WTC11 (cell line): Measurements from ENCODE around the gene AUP1. TPM values are rescaled to one million over a fixed set of nuclear protein-coding genes. Genes with fewer than 3 reads are reported as not detected.

Source experiments
- ATAC-seq: fragments of 200-7000 bp; cut with Tn5 transposase; 2 replicates; pipeline ENCODE4 v1.10.0; 2021; ENCODE audit warnings: mild to moderate bottlenecking, moderate library complexity
- CTCF ChIA-PET: fragments of 300-600 bp; sonication (Branson Sonifier 250); formaldehyde crosslinking; loops from one replicate; lab custom pipeline; 2021; ENCODE audit warnings: antibody characterized with exemption; lab: Charles Lee
- POLR2A ChIA-PET: fragments of 350-600 bp; sonication (Branson Sonifier 250); formaldehyde crosslinking; loops from one replicate; lab custom pipeline; 2021; ENCODE audit warnings: antibody characterized with exemption; lab: Charles Lee
- DNase-seq: peaks from one replicate; pipeline ENCODE4 v3.0.0; 2021; ENCODE audit warnings: low spot score
- H3K27ac Mint-ChIP-seq: 2 replicates; pipeline ENCODE4 v1.8.0; 2021; ENCODE audit warnings: mixed read lengths
- H3K27me3 Mint-ChIP-seq: 2 replicates; pipeline ENCODE4 v1.8.0; 2021; ENCODE audit warnings: low read depth, mild to moderate bottlenecking, moderate library complexity, mixed read lengths
- H3K36me3 Mint-ChIP-seq: 2 replicates; pipeline ENCODE4 v1.8.0; 2021; ENCODE audit warnings: mixed read lengths
- H3K4me1 Mint-ChIP-seq: 2 replicates; pipeline ENCODE4 v1.8.0; 2022; ENCODE audit warnings: mixed read lengths
- H3K4me3 Mint-ChIP-seq: 2 replicates; pipeline ENCODE4 v1.8.0; 2021; ENCODE audit warnings: mild to moderate bottlenecking, moderate library complexity, mixed read lengths
- H3K9me3 Mint-ChIP-seq: 2 replicates; pipeline ENCODE4 v1.8.0; 2021; ENCODE audit warnings: mixed read lengths
- AR ChIP-seq: fragments of 250-450 bp; sonication (Bioruptor Pico); IDR thresholded peaks from 2 replicates; pipeline ENCODE4 v1.9.0; 2021; ENCODE audit warnings: mild to moderate bottlenecking
- ATF1 ChIP-seq: sonication (generic); formaldehyde crosslinking; IDR thresholded peaks from 2 replicates; pipeline ENCODE4 v1.8.1; 2023; ENCODE audit warnings: mild to moderate bottlenecking, moderate library complexity, missing genetic modification reagents
- CTCF ChIP-seq: fragments of 200-600 bp; IDR thresholded peaks from 2 replicates; pipeline ENCODE4 v1.8.0; 2022; ENCODE audit warnings: antibody characterized with exemption
- ELF4 ChIP-seq: sonication (generic); formaldehyde crosslinking; IDR thresholded peaks from 2 replicates; pipeline ENCODE4 v1.8.1; 2022; ENCODE audit warnings: low read depth, mild to moderate bottlenecking, moderate library complexity, missing genetic modification reagents
- ERG ChIP-seq: fragments of 250-450 bp; sonication (Bioruptor Pico); IDR thresholded peaks from 2 replicates; pipeline ENCODE4 v1.8.0; 2021; ENCODE audit warnings: mild to moderate bottlenecking
- GRHL2 ChIP-seq: fragments of 250-450 bp; sonication (Bioruptor Pico); IDR thresholded peaks from 2 replicates; pipeline ENCODE4 v1.8.0; 2022; ENCODE audit warnings: mild to moderate bottlenecking, moderate library complexity; ENCODE audit not compliant: insufficient replicate concordance, severe bottlenecking
- JAZF1 ChIP-seq: fragments of 250-450 bp; sonication (Bioruptor Pico); IDR thresholded peaks from 2 replicates; pipeline ENCODE4 v1.9.0; 2021; ENCODE audit warnings: moderate library complexity, mild to moderate bottlenecking, inconsistent platforms
- MXD4 ChIP-seq: fragments of 250-450 bp; sonication (Bioruptor Pico); IDR thresholded peaks from 2 replicates; pipeline ENCODE4 v1.8.0; 2021; ENCODE audit warnings: mild to moderate bottlenecking, moderate library complexity, borderline replicate concordance
- NFATC4 ChIP-seq: fragments of 250-450 bp; sonication (Bioruptor Pico); IDR thresholded peaks from 2 replicates; pipeline ENCODE4 v1.9.0; 2021; ENCODE audit warnings: mild to moderate bottlenecking
- NR3C1 ChIP-seq: sonication (generic); formaldehyde crosslinking; conservative IDR thresholded peaks from 2 replicates; pipeline ENCODE4 v1.8.1; 2023; ENCODE audit warnings: low read depth, mild to moderate bottlenecking, missing genetic modification reagents
- PREB ChIP-seq: sonication (generic); formaldehyde crosslinking; IDR thresholded peaks from 2 replicates; pipeline ENCODE4 v1.8.1; 2022; ENCODE audit warnings: mild to moderate bottlenecking, missing genetic modification reagents, moderate library complexity, borderline replicate concordance
- RELA ChIP-seq: sonication (generic); formaldehyde crosslinking; IDR thresholded peaks from 2 replicates; pipeline ENCODE4 v1.8.1; 2022; ENCODE audit warnings: missing genetic modification reagents, mild to moderate bottlenecking, borderline replicate concordance
- TP53 ChIP-seq: sonication (generic); formaldehyde crosslinking; IDR thresholded peaks from 2 replicates; pipeline ENCODE4 v1.8.1; 2023; ENCODE audit warnings: mild to moderate bottlenecking, missing genetic modification reagents
- USF1 ChIP-seq: sonication (generic); formaldehyde crosslinking; IDR thresholded peaks from 2 replicates; pipeline ENCODE4 v1.8.0; 2022; ENCODE audit warnings: mild to moderate bottlenecking, missing genetic modification reagents
- ZBTB21 ChIP-seq: sonication (generic); formaldehyde crosslinking; IDR thresholded peaks from 2 replicates; pipeline ENCODE4 v1.8.1; 2023; ENCODE audit warnings: mild to moderate bottlenecking, missing genetic modification reagents, borderline replicate concordance
- ZNF219 ChIP-seq: sonication (generic); formaldehyde crosslinking; IDR thresholded peaks from 2 replicates; pipeline ENCODE4 v1.8.0; 2023; ENCODE audit warnings: missing genetic modification reagents, mild to moderate bottlenecking, borderline replicate concordance
- ZNF317 ChIP-seq: sonication (generic); formaldehyde crosslinking; IDR thresholded peaks from 2 replicates; pipeline ENCODE4 v1.8.1; 2023; ENCODE audit warnings: low read depth, mild to moderate bottlenecking, moderate library complexity, missing genetic modification reagents, borderline replicate concordance
- ZNF423 ChIP-seq: fragments of 250-450 bp; sonication (Bioruptor Pico); IDR thresholded peaks from 2 replicates; pipeline ENCODE4 v2.1.2; 2022; ENCODE audit warnings: mild to moderate bottlenecking, moderate library complexity
- ZSCAN18 ChIP-seq: fragments of 250-450 bp; sonication (Bioruptor Pico); IDR thresholded peaks from 2 replicates; pipeline ENCODE4 v2.1.2; 2022; ENCODE audit warnings: mild to moderate bottlenecking, moderate library complexity
- total RNA-seq: library from RNA; stranded (reverse); gene quantifications from 3 replicates; pipeline ENCODE4 v1.2.3, GENCODE V29; 2021

AUP1 gene
- total RNA-seq, 1 experiment from 2014 or later: 84.9 TPM

GRCh38 chr2:74560591-74560990 lies 31.1 kb upstream of the AUP1 start (continued):
- TF ChIP-seq USF1 (no peak), ZSCAN18 (CRISPR knock-in tag) (no peak), JAZF1 (no peak), RELA (no peak), GRHL2 (CRISPR knock-in tag) (no peak), ZNF219 (no peak), PREB (no peak), ZNF423 (CRISPR knock-in tag) (no peak), ERG (no peak), ZNF317 (no peak)
- TF ChIP-seq, all 79 proteins: peak for 0

GRCh38 chr2:74559912-74560311 lies 30.4 kb upstream of the AUP1 start:
- H3K36me3 Mint-ChIP-seq: no peaks in the 10 kb centered on the region
- H3K4me3 Mint-ChIP-seq: no peak overlapping the region
- H3K27me3 Mint-ChIP-seq: peaks cover 66% of the 10 kb centered on the region
- TF ChIP-seq CTCF: no peak
- no peak for TF ChIP-seq ZNF423 (CRISPR knock-in tag)
- no peak for TF ChIP-seq USF1
- no peak for TF ChIP-seq ATF1 (CRISPR knock-in tag)
- no peak for TF ChIP-seq AR (CRISPR knock-in tag)
- no peak for TF ChIP-seq NR3C1
- TF ChIP-seq MXD4 (CRISPR knock-in tag): no peak
- TF ChIP-seq ELF4 (CRISPR knock-in tag): no peak
- no peak for TF ChIP-seq ZBTB21 (CRISPR knock-in tag)
- no peak for TF ChIP-seq RELA
- no peak for TF ChIP-seq NFATC4 (CRISPR knock-in tag)
- no peak for TF ChIP-seq TP53
- TF ChIP-seq, all 79 proteins: peak for 0
- DNase-seq (peak; percentile 28), ATAC-seq (peak; percentile 71)
- POLR2A ChIA-PET: interaction anchor here (0.6 kb wide), 1 partner anchor 20 kb away, joined by 3 read pairs; no protein-coding TSS in a partner anchor
- Mint-ChIP-seq H3K4me1 (peaks cover 15% of the 10 kb centered on the region), H3K27ac (no peak overlapping the region), H3K9me3 (no peaks in the 10 kb centered on the region)
- CTCF ChIA-PET: interaction anchor here (1.0 to 1.6 kb wide), 5 partner anchors 13 to 87 kb away, joined by 3 to 8 read pairs (median 3); partner anchors contain the start of gene MRPL53
